OCI-LY1 (cell line): ENCODE measurements around the gene LANCL1.
A peak's percentile ranks its signal among the peaks of the same experiment; 100 is the strongest.

Experiments
- H2AFZ ChIP-seq: fragments of 200-600 bp; sonication (generic), shearing (Covaris generic); 2 replicates; pipeline ENCODE4 v1.6.0; 2014; ENCODE audit warnings: antibody characterized with exemption, mild to moderate bottlenecking, low read length
- H3F3A ChIP-seq: fragments of 200-600 bp; sonication (generic), shearing (Covaris generic); 2 replicates; pipeline ENCODE4 v1.6.0; 2014; ENCODE audit warnings: mild to moderate bottlenecking, antibody characterized with exemption, low read length, moderate library complexity; ENCODE audit not compliant: insufficient read depth
- H3K27ac ChIP-seq: fragments of 200-600 bp; sonication (generic); 2 replicates; pipeline ENCODE4 v1.5.1; 2014; ENCODE audit warnings: low read length, mixed run types, mild to moderate bottlenecking, low read depth; ENCODE audit not compliant: poor library complexity, severe bottlenecking
- H3K27me3 ChIP-seq: fragments of 200-600 bp; sonication (generic); 2 replicates; pipeline ENCODE4 v1.6.0; 2014; ENCODE audit warnings: antibody characterized with exemption, mild to moderate bottlenecking, low read length, moderate library complexity; ENCODE audit not compliant: insufficient read depth
- H3K36me3 ChIP-seq: fragments of 200-600 bp; sonication (generic); 2 replicates; pipeline ENCODE4 v1.6.1; 2014; ENCODE audit warnings: mild to moderate bottlenecking, antibody characterized with exemption, low read length, moderate library complexity, mixed read lengths; ENCODE audit not compliant: insufficient read depth
- H3K4me1 ChIP-seq: fragments of 200-600 bp; sonication (generic); 2 replicates; pipeline ENCODE4 v1.5.1; 2014; ENCODE audit warnings: mild to moderate bottlenecking, low read length, moderate library complexity; ENCODE audit not compliant: insufficient read depth, severe bottlenecking
- H3K4me2 ChIP-seq: fragments of 200-600 bp; sonication (generic), shearing (Covaris generic); 2 replicates; pipeline ENCODE4 v1.6.1; 2014; ENCODE audit warnings: low read length
- H3K4me3 ChIP-seq: fragments of 200-600 bp; sonication (generic); 2 replicates; pipeline ENCODE4 v1.5.1; 2014; ENCODE audit warnings: low read length, low read depth, mild to moderate bottlenecking, mixed read lengths; ENCODE audit not compliant: poor library complexity, severe bottlenecking
- H3K79me2 ChIP-seq: fragments of 200-600 bp; shearing (Covaris generic); 2 replicates; pipeline ENCODE4 v1.6.1; 2016; ENCODE audit warnings: mixed run types, low read length, mixed read lengths; ENCODE audit not compliant: insufficient read depth
- H3K9ac ChIP-seq: fragments of 200-600 bp; sonication (generic), shearing (Covaris generic); 2 replicates; pipeline ENCODE4 v1.6.1; 2014; ENCODE audit warnings: mild to moderate bottlenecking, low read length, mixed read lengths
- H3K9me2 ChIP-seq: fragments of 200-600 bp; sonication (generic), shearing (Covaris generic); 2 replicates; pipeline ENCODE4 v1.6.1; 2014; ENCODE audit warnings: low read depth, mild to moderate bottlenecking, low read length, mixed read lengths
- H3K9me3 ChIP-seq: fragments of 200-600 bp; shearing (Covaris generic); 2 replicates; pipeline ENCODE4 v1.6.1; 2014; ENCODE audit warnings: low read length, mixed read lengths
- H4K20me1 ChIP-seq: fragments of 200-600 bp; sonication (generic), shearing (Covaris generic); 2 replicates; pipeline ENCODE4 v1.6.0; 2016; ENCODE audit warnings: mild to moderate bottlenecking, low read length; ENCODE audit not compliant: insufficient read depth
- CTCF ChIP-seq: fragments of 200-600 bp; sonication (generic), shearing (Covaris generic); IDR thresholded peaks from 2 replicates; pipeline ENCODE4 v1.5.1; 2017; ENCODE audit warnings: mild to moderate bottlenecking, antibody characterized with exemption, low read length, moderate library complexity, mixed read lengths
- EZH2 ChIP-seq: fragments of 200-600 bp; sonication (generic), shearing (Covaris generic); IDR thresholded peaks from 2 replicates; pipeline ENCODE4 v1.8.0; 2017; ENCODE audit warnings: borderline replicate concordance, mixed run types, mild to moderate bottlenecking, antibody characterized with exemption, low read length, moderate library complexity, mixed read lengths

LANCL1 gene

GRCh38 chr2:210445116-210445707, 31.3 kb downstream of the LANCL1 start:
- no peak overlapping the region for H2AFZ ChIP-seq
- no peaks in the 10 kb centered on the region for H4K20me1 ChIP-seq
- H3K9ac ChIP-seq = no peak overlapping the region
- no peaks in the 10 kb centered on the region for H3K79me2 ChIP-seq
- no peaks in the 10 kb centered on the region; the same call in 1 of the 2 replicates for H3K36me3 ChIP-seq
- H3K9me2 ChIP-seq = no peaks in the 10 kb centered on the region
- H3K4me2 ChIP-seq = no peak overlapping the region
- H3K9me3 ChIP-seq = no peaks in the 10 kb centered on the region
- no peak overlapping the region for H3K27ac ChIP-seq
- no peaks in the 10 kb centered on the region for H3K4me1 ChIP-seq
- no peaks in the 10 kb centered on the region for H3F3A ChIP-seq
- H3K4me3 ChIP-seq = no peak overlapping the region
- TF ChIP-seq CTCF (peak; percentile 65), EZH2 (no peak)
- no peaks in the 10 kb centered on the region for H3K27me3 ChIP-seq

- Histone ChIP-seq H3K9me3 (no peaks in the 10 kb centered on the region), H2AFZ (no peak overlapping the region), H3K9ac (no peak overlapping the region), H3K36me3 (no peaks in the 10 kb centered on the region; the same call in 1 of the 2 replicates), H3K4me2 (no peak overlapping the region), H3K4me3 (no peak overlapping the region), H4K20me1 (no peaks in the 10 kb centered on the region), H3K4me1 (no peaks in the 10 kb centered on the region), H3K27me3 (no peaks in the 10 kb centered on the region), H3K27ac (no peak overlapping the region), H3K9me2 (no peaks in the 10 kb centered on the region), H3F3A (no peaks in the 10 kb centered on the region), H3K79me2 (no peaks in the 10 kb centered on the region)
- no peak for TF ChIP-seq CTCF
- TF ChIP-seq EZH2 = no peak
These were observed 33.0 kb downstream of the LANCL1 start for GRCh38 chr2:210443527-210443926.

GRCh38 chr2:210442878-210443277, 33.7 kb downstream of the LANCL1 start:
- Histone ChIP-seq H3K27ac (no peak overlapping the region), H3K36me3 (no peaks in the 10 kb centered on the region; the same call in 1 of the 2 replicates), H2AFZ (no peak overlapping the region), H3K9ac (no peak overlapping the region), H3K4me1 (no peaks in the 10 kb centered on the region), H3K4me3 (no peak overlapping the region), H3F3A (no peaks in the 10 kb centered on the region), H3K79me2 (no peaks in the 10 kb centered on the region), H4K20me1 (no peaks in the 10 kb centered on the region), H3K9me3 (no peaks in the 10 kb centered on the region), H3K9me2 (no peaks in the 10 kb centered on the region), H3K27me3 (no peaks in the 10 kb centered on the region), H3K4me2 (no peak overlapping the region)
- TF ChIP-seq EZH2 (no peak), CTCF (no peak)
